ENCODE results near the gene CHST8. TPM values are rescaled to one million over a fixed set of nuclear protein-coding genes. Genes with fewer than 3 reads are reported as not detected.

CHST8 gene
- polyA plus RNA-seq, 1 experiment = not detected

GRCh38 chr19:33801411-33801810 is 179.7 kb downstream of the CHST8 start:
- H3K9me3 ChIP-seq (ENCODE audit: control insufficient read depth, insufficient read depth, low read length) = no peaks in the 10 kb centered on the region; the same call in 1 of the 2 replicates
- H3K4me3 ChIP-seq (ENCODE audit: low read depth, low read length) = no peak overlapping the region
- H3K27me3 ChIP-seq (ENCODE audit: control insufficient read depth, insufficient read depth, low read length) = no peaks in the 10 kb centered on the region
- no peak for TF ChIP-seq CTCF (IDR thresholded peaks at IDR 0.05; ENCODE audit: low read depth, low read length)
- CTCF ChIA-PET = no interaction called here
- POLR2A ChIA-PET = no interaction called here
- no peak overlapping the region for H3K27ac ChIP-seq (ENCODE audit: low read depth, low read length)
- DNase-seq (ENCODE audit: low read depth, low spot score) = no peak

GRCh38 chr19:33802001-33802400 is 180.2 kb downstream of the CHST8 start:
- CTCF ChIA-PET = no interaction called here
- Histone ChIP-seq H3K27ac (ENCODE audit: low read depth, low read length) (no peak overlapping the region), H3K9me3 (ENCODE audit: control insufficient read depth, insufficient read depth, low read length) (no peaks in the 10 kb centered on the region; the same call in 1 of the 2 replicates), H3K27me3 (ENCODE audit: control insufficient read depth, insufficient read depth, low read length) (no peaks in the 10 kb centered on the region), H3K4me3 (ENCODE audit: low read depth, low read length) (no peak overlapping the region)
- POLR2A ChIA-PET = no interaction called here
- TF ChIP-seq CTCF (IDR thresholded peaks at IDR 0.05; ENCODE audit: low read depth, low read length) = no peak
- no peak for DNase-seq (ENCODE audit: low read depth, low spot score)

- CTCF ChIA-PET = interaction anchor here (1.4 kb wide), 1 partner anchor 294 kb away, joined by 5 read pairs; no protein-coding TSS in a partner anchor
- Histone ChIP-seq H3K27ac (ENCODE audit: low read depth, low read length) (no peak overlapping the region), H3K4me3 (ENCODE audit: low read depth, low read length) (no peak overlapping the region), H3K27me3 (ENCODE audit: control insufficient read depth, insufficient read depth, low read length) (no peaks in the 10 kb centered on the region), H3K9me3 (ENCODE audit: control insufficient read depth, insufficient read depth, low read length) (no peaks in the 10 kb centered on the region)
- TF ChIP-seq CTCF (IDR thresholded peaks at IDR 0.05; ENCODE audit: low read depth, low read length) = no peak
- POLR2A ChIA-PET = no interaction called here
- no peak for DNase-seq (ENCODE audit: low read depth, low spot score)
Observed at GRCh38 chr19:33802801-33803200, 181.0 kb downstream of the CHST8 start.

GRCh38 chr19:33803383-33803782 is 181.6 kb downstream of the CHST8 start:
- no peak overlapping the region for H3K4me3 ChIP-seq (ENCODE audit: low read depth, low read length)
- ChIA-PET CTCF (interaction anchor here (1.4 to 3.0 kb wide), 2 partner anchors 9 to 293 kb away, joined by 5 to 13 read pairs; no protein-coding TSS in a partner anchor), POLR2A (no interaction called here)
- TF ChIP-seq CTCF (IDR thresholded peaks at IDR 0.05; ENCODE audit: low read depth, low read length) = no peak
- H3K27me3 ChIP-seq (ENCODE audit: control insufficient read depth, insufficient read depth, low read length) = no peaks in the 10 kb centered on the region
- DNase-seq (ENCODE audit: low read depth, low spot score) = no peak
- H3K9me3 ChIP-seq (ENCODE audit: control insufficient read depth, insufficient read depth, low read length) = no peaks in the 10 kb centered on the region
- H3K27ac ChIP-seq (ENCODE audit: low read depth, low read length) = no peak overlapping the region

GRCh38 chr19:33804021-33804799 is 182.5 kb downstream of the CHST8 start:
- POLR2A ChIA-PET = no interaction called here
- H3K4me3 ChIP-seq (ENCODE audit: low read depth, low read length) = no peak overlapping the region
- TF ChIP-seq CTCF (IDR thresholded peaks at IDR 0.05; ENCODE audit: low read depth, low read length) = no peak
- H3K9me3 ChIP-seq (ENCODE audit: control insufficient read depth, insufficient read depth, low read length) = no peaks in the 10 kb centered on the region
- H3K27me3 ChIP-seq (ENCODE audit: control insufficient read depth, insufficient read depth, low read length) = no peaks in the 10 kb centered on the region
- no peak for DNase-seq (ENCODE audit: low read depth, low spot score)
- no peak overlapping the region for H3K27ac ChIP-seq (ENCODE audit: low read depth, low read length)
- CTCF ChIA-PET = interaction anchor here (0.9 to 3.0 kb wide), 3 partner anchors 9 to 293 kb away, joined by 4 to 13 read pairs (median 5); no protein-coding TSS in a partner anchor

Measured in AG04450 (cell line).